GM18508 (cell line): ENCODE measurements around the gene IRF9.

Experiments used
- ATAC-seq: cut with Tn5 transposase; IDR thresholded peaks from one replicate; pipeline ENCODE4 v1.9.1; 2021; ENCODE audit warnings: moderate number of reproducible peaks; ENCODE audit not compliant: insufficient read depth, unreplicated experiment

Gene IRF9

DNA sequence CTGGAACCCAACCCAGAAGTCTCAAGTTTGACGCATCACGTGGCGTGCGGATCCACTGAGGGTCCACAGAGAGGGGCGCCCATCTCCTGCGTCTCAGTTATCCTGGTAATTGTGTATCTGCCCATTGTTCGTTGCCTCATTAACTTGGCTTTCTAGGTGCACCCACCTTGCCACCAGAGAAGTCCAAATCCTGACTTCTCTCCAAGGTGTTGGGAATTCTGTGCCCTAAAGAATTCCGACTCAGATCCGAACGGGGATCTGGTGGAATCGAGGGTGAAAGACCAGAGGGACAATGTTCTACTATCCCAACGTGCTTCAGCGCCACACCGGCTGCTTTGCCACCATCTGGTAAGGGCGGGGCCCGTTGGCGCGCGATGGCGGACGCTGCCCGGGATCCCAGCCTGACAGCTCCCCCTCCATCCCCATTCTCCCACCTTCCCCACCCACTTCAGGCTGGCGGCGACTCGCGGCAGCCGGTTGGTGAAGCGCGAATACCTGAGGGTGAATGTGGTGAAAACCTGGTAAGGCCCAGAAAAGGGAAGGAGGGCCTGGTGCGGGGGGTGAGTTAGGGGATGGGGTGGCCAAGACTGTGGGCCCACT, 11.3 kb downstream of the IRF9 start:
- ATAC-seq, result no peak

- no peak for ATAC-seq
Measured at GRCh38 chr14:24172871-24173281, 11.8 kb downstream of the IRF9 start.

DNA sequence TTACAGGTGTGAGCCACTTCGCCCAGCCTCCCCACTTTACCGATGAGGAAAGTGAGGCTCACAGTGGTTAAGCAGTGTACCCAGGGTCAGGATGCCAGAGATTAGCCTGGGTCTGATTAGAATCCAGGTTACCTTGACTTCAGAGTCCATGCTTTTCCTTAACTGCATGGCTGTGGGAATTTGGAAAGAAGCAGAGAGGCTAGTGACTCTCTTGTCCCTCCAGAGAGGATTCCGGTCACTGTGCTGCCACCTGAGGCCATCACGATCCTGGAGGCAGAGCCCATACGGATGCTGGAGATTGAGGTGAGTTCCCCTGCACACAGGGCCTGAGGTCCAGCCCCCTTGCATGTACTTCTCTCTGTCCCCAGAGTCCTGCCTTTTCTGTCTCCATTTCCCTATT, 15.5 kb downstream of the IRF9 start:
- no peak for ATAC-seq

- ATAC-seq, result no peak
Measured at GRCh38 chr14:24177041-24177825, 16.2 kb downstream of the IRF9 start.

GRCh38 chr14:24177891-24178290, 16.8 kb downstream of the IRF9 start:
- no peak for ATAC-seq

GRCh38 chr14:24178399-24179178, 17.5 kb downstream of the IRF9 start:
- no peak for ATAC-seq

DNA sequence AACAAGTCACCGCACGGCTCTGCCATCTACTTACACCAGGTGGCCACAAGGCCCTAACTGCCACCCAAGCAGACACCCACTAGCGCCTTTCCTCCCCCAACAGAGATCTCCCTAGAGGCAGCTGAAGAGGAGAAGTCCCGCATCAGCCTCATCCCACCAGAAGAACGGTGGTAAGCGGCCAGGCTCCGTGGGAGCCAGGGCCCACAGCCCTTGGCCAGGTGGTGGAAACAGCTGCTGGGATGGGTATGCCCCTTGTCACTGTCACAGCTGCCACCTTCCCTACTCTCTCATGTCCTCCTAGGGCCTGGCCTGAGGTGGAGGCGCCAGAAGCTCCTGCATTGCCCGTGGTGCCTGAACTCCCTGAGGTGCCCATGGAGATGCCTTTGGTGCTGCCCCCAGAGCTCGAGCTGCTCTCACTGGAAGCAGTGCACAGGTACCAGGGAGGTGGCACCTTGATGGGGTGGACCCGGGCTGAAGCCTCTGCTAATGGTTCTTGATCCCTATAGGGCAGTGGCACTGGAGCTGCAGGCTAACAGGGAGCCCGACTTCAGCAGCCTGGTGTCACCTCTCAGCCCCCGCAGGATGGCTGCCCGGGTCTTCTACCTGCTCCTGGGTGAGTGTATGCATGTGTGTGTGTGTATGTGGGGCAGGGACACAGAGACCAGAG, 18.4 kb downstream of the IRF9 start:
- no peak for ATAC-seq

- no peak for ATAC-seq
Measured at GRCh38 chr14:24179961-24180796, 19.1 kb downstream of the IRF9 start.

DNA sequence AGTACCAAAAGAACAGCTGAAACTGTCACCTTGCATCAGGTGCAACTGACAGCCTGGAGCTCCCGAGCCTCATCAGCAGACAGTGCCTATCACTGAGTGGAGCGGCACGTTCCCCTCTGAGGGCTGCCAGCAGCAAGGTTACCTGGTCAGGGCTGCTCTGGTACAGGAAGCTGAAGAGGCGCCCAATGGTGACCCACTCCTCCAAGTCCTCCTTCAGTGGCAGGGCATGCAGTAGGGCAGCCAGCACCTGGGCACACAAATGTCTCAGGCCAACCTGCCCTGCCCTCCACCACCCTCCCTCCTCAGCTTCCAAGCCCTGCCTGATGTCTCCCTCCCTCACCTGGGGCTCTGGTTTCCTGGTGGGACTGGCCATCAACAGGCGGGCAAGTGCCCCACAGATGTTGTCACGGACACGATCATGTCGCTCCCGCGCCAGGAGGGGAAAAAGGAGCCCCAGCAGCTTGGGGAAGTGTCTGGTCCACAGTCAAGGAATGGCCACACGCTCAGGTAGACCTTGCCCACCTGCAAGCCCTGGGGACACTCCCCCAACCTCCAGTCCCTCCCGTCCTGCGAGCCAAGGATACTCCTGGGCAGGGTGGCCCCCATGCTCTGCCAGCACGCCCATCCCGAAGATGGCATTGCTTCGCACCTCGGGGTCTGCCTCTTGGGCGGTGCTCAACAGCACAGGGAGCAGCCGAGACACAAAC, 20.5 kb downstream of the IRF9 start:
- no peak for ATAC-seq

DNA sequence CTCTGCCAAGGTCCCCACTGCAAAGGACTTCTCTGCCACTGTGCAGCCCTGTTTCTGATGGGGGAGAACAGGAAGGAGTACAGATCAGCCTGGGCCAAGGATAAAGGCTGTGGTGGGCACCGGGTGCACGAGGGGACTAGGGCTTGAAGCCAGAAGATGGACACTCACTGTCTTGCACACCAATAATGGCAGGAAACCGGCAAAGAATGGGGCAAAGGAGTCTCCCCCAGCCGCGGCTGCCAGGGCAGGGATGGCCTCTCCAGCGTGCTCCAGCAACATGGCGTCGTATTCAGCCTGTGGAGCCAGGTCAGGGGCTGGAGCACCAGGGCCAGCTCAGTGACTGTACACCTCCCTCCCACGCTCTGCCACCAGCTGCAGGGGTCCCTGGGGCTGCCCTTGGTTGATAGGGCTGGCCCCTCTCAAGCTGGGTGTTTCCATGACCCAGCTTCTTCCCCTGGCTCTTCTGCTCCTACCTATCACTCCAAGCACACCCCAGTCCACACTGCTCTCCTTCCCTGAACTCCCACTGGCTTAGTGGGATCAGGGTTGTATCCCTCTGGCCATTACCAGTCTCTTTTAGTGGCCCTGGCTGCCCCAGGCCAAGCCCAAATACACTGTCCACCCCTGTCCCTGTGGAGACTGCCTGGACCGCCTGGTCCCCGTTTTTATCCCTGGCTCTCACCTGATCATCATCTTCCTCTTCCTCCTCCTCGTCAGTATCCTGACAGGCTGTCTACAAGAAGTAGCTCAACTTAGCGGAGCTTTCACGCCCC, 21.2 kb downstream of the IRF9 start:
- ATAC-seq, result no peak

DNA sequence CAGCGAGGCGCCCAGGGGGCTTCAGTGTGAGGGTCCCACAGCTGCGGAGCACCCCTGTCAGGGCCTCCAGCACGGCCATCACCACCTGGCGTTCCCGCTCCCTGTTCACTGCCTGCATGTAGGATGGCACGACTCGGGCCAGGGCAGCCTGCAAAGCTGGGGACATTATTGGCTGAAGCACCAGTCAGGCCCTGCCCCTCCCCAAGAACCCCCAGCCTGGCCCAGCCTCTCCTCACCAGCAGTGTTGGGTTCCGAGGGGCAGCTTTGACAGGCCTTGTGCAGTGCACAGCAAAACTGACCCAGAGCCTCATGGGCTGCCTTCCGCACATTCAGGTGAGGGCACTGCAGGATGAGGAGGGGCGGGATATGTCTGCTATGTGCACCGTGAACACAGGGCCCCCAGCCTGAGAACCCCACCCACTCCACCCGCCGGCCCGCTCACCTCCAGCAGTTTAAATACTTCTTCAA, 22.0 kb downstream of the IRF9 start:
- no peak for ATAC-seq

GRCh38 chr14:24184104-24184970, 23.3 kb downstream of the IRF9 start:
- ATAC-seq, result no peak

GRCh38 chr14:24185026-24185425, 24.0 kb downstream of the IRF9 start:
- no peak for ATAC-seq

GRCh38 chr14:24185741-24186140, 24.7 kb downstream of the IRF9 start:
- no peak for ATAC-seq

DNA sequence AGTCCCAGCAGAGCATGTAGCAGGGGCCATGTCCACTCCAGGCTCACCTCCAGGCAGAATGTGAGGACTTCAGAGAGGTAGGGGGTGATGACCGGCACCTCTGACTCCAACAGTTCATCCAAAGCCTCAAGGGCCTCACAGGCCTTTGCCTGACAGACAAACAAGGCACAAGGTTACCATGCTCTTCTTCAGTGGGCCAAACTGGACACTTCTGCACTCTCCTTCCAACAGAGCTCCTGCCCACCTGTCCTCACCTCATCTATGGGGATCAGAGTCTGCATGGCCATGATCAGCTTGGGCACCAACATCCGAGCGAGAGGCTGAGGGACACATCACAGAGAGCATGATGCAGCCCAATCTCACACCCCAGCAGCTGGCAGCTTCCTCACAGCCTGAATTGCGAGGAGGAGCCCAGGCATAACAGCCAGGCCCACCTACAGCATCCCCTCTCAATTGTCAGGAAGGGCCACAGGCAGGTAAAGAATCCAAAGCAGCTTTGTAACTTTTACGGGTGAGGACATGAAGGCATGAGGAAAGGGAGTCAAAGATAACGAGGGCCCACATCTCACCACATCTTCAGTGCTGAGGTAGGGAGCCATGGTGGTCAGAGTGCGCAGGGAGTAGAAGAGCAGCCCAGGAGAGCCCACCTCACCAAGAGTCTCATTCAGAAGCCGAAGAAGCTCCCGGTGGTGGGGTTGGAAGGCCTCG, 25.9 kb downstream of the IRF9 start:
- ATAC-seq, result no peak

- no peak for ATAC-seq
Measured at GRCh38 chr14:24187539-24187915, 26.5 kb downstream of the IRF9 start.
